Choroid plexus epithelial cell (primary cell): ENCODE measurements around the gene HSD17B12.
"Not testable (repeated sequence)": the region's sequence is repeated elsewhere in the genome, so short reads cannot be mapped to it uniquely, and the experiment has no call there.

Experiments
- DNase-seq: peaks from one replicate; pipeline ENCODE4 v3.0.0-alpha.2; 2010; ENCODE audit warnings: low read depth
- H3K4me3 ChIP-seq: 2 replicates; pipeline ENCODE4 v1.5.1; 2011; ENCODE audit warnings: low read depth, mild to moderate bottlenecking, control low read depth, low read length, moderate library complexity
- TF ChIP-seq, protein P1 (sequence below): conservative IDR thresholded peaks from 2 replicates; pipeline ENCODE4 v1.5.1; 2011; ENCODE audit warnings: low read depth, mild to moderate bottlenecking, control low read depth, inconsistent platforms, low read length, moderate library complexity

Gene HSD17B12

DNA sequence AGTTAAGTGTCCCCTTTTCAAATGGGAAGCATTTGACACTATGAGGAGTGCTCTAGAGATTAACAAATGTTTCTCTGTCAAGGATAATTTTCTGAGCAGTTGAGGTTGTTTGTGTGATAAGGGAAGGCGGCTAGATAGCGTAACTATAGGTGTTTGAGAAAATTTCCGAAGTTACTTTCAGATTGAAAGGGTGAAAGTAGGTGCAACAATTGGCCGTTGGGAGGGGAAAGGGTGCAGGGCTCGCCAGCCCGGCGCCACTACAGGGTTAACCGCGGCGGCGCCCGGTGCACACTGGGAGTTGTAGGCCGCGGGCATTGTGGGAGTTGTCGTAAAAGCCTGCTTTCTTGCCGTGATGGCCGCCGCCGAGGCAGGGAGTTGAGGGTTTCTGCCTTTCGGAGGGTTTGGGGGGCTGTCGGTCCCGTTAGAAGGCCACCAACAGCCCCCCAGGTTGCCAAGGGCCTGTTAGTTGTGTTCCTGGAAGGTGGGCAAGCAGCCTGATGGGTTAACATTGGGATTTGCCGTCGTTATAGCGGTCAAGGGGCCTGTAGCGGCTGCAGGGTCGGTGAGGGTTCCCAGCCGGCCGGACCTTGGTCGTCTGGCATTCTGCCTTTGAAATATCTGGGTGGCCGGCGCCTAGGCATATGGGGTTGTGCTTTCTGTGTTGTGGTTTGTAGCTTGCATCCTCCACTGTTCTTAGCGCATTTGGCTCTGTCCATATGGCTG is 36.5 kb upstream of the HSD17B12 start:
- H3K4me3 ChIP-seq, result peak overlapping the region; percentile 85
- TF ChIP-seq, protein P1, sequence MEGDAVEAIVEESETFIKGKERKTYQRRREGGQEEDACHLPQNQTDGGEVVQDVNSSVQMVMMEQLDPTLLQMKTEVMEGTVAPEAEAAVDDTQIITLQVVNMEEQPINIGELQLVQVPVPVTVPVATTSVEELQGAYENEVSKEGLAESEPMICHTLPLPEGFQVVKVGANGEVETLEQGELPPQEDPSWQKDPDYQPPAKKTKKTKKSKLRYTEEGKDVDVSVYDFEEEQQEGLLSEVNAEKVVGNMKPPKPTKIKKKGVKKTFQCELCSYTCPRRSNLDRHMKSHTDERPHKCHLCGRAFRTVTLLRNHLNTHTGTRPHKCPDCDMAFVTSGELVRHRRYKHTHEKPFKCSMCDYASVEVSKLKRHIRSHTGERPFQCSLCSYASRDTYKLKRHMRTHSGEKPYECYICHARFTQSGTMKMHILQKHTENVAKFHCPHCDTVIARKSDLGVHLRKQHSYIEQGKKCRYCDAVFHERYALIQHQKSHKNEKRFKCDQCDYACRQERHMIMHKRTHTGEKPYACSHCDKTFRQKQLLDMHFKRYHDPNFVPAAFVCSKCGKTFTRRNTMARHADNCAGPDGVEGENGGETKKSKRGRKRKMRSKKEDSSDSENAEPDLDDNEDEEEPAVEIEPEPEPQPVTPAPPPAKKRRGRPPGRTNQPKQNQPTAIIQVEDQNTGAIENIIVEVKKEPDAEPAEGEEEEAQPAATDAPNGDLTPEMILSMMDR, result no peak
- peak; percentile 88 for DNase-seq

DNA sequence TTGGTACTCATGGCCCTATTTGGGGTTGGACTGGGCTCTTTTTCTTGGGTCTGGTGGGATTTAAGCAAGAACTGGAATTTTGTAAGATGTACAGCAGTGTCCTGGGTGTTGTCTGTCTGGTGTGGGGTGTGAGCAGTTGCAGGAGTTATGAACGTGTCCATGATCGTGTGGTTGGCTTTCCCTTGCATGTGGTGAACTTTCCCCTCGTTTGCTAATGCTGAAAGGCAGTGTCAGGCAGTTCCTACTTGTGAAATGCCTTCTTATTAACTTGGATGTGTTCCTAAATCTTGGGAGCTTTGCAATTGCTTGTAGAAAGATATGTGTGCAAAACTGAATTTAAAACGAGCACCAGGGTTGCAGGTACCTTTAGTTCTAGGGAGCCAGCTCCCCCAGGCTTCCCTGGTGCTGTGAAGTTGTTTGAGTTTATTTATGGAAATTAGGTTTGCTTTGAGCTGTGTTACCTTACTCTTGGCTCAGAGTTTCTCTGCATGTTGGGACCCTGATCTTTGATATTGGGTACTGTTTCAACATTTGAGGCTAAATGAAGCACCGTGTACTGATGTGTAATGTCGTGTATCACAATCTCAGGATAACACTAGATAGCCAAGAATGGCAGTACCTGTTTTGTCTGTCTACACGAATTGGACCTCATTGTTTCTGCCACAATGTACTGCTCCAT is 35.8 kb upstream of the HSD17B12 start:
- TF ChIP-seq, protein P1, result no peak
- peak overlapping the region; percentile 85 for H3K4me3 ChIP-seq
- peak; percentile 56 for DNase-seq

DNA sequence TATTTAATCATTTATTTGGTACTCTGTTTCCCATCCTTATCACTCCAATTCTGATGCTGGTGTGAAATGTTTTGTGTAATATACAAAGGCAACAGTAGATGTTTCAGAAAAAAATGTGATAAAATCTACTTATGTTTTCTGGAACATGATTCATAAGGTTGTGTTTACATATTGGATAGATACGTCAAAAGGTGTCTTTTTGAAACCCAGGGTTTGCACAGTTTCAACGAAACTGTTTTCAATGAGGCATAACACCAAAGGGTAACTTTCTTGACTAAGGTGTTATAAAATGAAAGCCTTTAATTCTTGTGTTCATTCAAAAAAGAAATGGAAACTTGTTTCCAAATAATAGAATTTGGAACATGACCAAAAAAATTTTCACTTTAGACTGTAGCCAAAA is 33.8 kb upstream of the HSD17B12 start:
- TF ChIP-seq, protein P1, result no peak
- H3K4me3 ChIP-seq, result no peak overlapping the region
- no peak for DNase-seq

DNA sequence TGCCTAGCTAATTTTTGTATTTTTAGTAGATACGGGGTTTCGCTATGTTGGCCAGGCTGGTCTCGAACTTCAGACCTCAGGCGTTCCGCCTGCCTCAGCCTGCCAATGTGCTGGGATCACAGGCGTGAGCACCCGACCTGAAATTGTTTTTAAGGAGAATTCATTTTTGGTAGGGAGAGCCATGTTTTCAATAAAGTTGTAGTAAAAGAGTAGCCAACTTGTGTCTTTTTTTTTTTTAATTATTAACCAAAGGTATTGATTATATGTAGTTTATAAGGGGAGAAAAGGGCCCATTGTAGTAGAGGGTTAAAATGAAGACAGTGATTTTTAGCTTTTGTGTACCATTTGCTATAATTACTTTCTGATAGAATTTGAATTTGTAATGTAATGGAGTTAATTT is 31.6 kb upstream of the HSD17B12 start:
- DNase-seq, result no peak
- TF ChIP-seq, protein P1, result no peak
- H3K4me3 ChIP-seq, result no peak overlapping the region

DNA sequence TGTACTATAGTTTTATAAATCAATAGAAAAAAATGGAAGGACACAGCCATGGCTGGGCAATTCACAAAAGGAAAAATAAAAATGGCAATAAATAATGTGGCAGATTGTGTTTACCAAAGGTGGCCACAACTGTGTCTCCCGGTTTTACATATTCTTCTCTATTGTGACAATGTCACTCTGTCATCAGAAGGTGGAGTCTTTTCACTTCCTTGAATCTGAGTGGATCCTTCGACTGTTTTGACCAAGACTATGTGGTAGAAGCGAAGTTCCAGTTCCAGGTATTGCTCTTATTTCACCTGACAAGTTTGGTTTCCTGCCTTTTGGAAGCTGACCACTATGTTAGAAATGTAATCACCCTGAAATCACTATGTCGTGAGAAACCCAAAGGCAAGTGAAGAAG is 31.0 kb upstream of the HSD17B12 start:
- H3K4me3 ChIP-seq, result no peak overlapping the region
- DNase-seq, result no peak
- TF ChIP-seq, protein P1, result no peak

DNA sequence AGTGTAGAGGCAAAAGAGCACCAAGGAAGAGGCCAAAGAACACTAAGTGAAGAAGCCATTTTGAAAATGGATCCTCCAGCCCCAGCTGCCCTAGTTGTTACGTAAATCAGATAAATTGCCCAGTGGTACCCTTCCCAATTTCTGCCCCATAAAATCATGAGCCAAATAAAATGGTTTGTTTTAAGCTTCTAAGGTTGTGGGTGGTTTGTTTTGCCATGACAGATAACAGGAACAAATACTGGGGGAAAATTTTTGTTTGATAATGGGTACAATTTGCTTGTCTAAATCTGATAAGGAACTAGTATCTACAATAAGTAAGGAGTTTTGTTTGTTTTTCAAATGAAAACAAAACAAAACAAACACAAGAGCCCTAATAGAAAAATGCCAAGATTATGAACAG is 30.6 kb upstream of the HSD17B12 start:
- no peak overlapping the region for H3K4me3 ChIP-seq
- TF ChIP-seq, protein P1, result no peak
- no peak for DNase-seq

DNA sequence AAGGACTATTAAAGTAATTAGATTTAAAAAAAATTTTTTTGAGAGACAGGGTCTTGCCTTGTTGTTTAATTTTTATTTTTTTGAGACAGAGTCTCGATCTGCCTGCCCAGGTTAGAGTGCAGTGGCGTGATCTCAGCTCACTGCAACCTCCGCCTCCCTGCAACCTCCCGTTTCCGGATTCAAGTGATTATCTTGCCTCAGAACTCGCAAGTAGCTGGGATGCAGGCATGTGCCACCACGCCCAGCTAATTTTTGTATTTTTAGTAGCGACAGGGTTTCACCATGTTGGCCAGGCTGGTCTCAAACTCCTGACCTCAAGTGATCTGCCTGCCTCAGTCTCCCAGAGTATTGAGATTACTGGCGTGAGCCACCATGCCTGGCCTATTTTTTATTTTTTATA is 17.5 kb upstream of the HSD17B12 start:
- not testable (repeated sequence) for DNase-seq, H3K4me3 ChIP-seq
